Adrenal gland (tissue), 12 donors: Measurements from ENCODE around the gene ZBTB7C. TPM values are rescaled to one million over a fixed set of nuclear protein-coding genes. Genes with fewer than 3 reads are reported as not detected.

Experiments
- DNase-seq, 7 donors: peaks; one replicate each; pipeline ENCODE4 v3.0.0-alpha.2; 2019 to 2020
- H3K27ac ChIP-seq, 5 donors: fragments of 200-600 bp; sonication (generic) in 4 of 5; 1 replicate in 3 of 5; 2 replicates in 2 of 5; pipeline versions ENCODE4 v1.5.1 to v1.8.0; 2016 to 2020; ENCODE audit warnings: mild to moderate bottlenecking in 1 of 5
- H3K27me3 ChIP-seq: fragments of 200-600 bp; 2 replicates; pipeline ENCODE4 v1.8.0; 2021
- H3K36me3 ChIP-seq, 2 donors: fragments of 200-600 bp; replicated peaks in 1 of 2; 1 replicate in 1 of 2; 2 replicates in 1 of 2; pipeline versions ENCODE4 v1.5.1 to v1.8.0; 2018 to 2022
- H3K4me1 ChIP-seq, 2 donors: fragments of 200-600 bp; replicated peaks in 1 of 2; 1 replicate in 1 of 2; 2 replicates in 1 of 2; pipeline versions ENCODE4 v1.5.1 to v1.8.0; 2018 to 2021
- H3K4me3 ChIP-seq, 4 donors: fragments of 200-600 bp; sonication (generic) in 3 of 4; one replicate each; pipeline ENCODE4 v1.5.1; 2016 to 2018
- H3K9me3 ChIP-seq, 3 donors: fragments of 200-600 bp; sonication (generic) in 1 of 3; replicated peaks in 1 of 3; 1 replicate in 2 of 3; 2 replicates in 1 of 3; pipeline versions ENCODE4 v1.5.1 to v1.8.0; 2016 to 2021
- POLR2A ChIP-seq, 2 donors: fragments of 450-650 bp; IDR thresholded peaks; one replicate each; pipeline ENCODE4 v1.6.1; 2017; ENCODE audit warnings: antibody characterized with exemption in 2 of 2, mild to moderate bottlenecking in 2 of 2, moderate library complexity in 1 of 2
- WGBS, 4 donors: extraction: QIAGEN DNeasy Blood & Tissue Kit in 2 of 4; methylation state at CpG; one replicate each; pipeline versions ENCODE4 v1.1.5 to v1.1.7; 2013 to 2017; 5-methylcytosine and 5-hydroxymethylcytosine counted together
- intact Hi-C, 2 donors: fragments of 100-400 bp; cut with DNase I; formaldehyde crosslinking; loops; one replicate each; pipeline versions ENCODE4 v1.14.1 to v1.15.0; 2022 to 2023
- polyA plus RNA-seq, 3 donors: library from polyadenylated mRNA; stranded (reverse); fragments of 200-250 nt in 2 of 3; fragments of 350-450 nt in 1 of 3; fragmentation: Illumina TruSeq in 1 of 3; extraction: RNeasy Lipid Tissue Mini Kit (QIAGEN cat#74804) in 1 of 3; gene quantifications; one replicate each; pipeline ENCODE4 v1.2.3, GENCODE V29; 2013 to 2014
- total RNA-seq, 9 donors: library from RNA; depleted of rRNA in 4 of 9; stranded (reverse); fragments of >200 nt in 4 of 9; fragments of 120-200 nt in 1 of 9; fragmentation: NEBNext Ultra II Directional in 1 of 9; extraction: Animal tissue kit (Norgen Biotek cat#: 25700) in 1 of 9; gene quantifications; one replicate each; pipeline versions ENCODE4 v1.1.0 to v1.2.4, GENCODE V29; 2013 to 2023
- TF ChIP-seq, protein P1 (sequence below), 6 experiments: fragments of 450-650 bp in 4 of 6; fragments of 200-600 bp in 2 of 6; sonication (generic) in 1 of 6; IDR thresholded peaks; 1 replicate in 5 of 6; 2 replicates in 1 of 6; pipeline versions ENCODE4 v1.5.1 to v1.8.0; 2016 to 2021; ENCODE audit warnings: antibody characterized with exemption in 6 of 6, mild to moderate bottlenecking in 2 of 6, moderate library complexity in 1 of 6
- donor health status: healthy with polysubstance abuse.
- donor health status: Bipolar disorder and iron deficiency.
- donor health status: DM: yes; HTN: yes; CAD: no.
- donor health status: DM: no; HTN: no; CAD: no.
- donor health status: DM: no; HTN: no; CAD: no.
- donor health status: DM: yes; HTN: yes; CAD: no.

Gene ZBTB7C
- total and polyA plus RNA-seq, 12 donors = 5.2 to 42.8 (median 26.8) TPM

GRCh38 chr18:48454261-48454757, 45.1 kb upstream of the ZBTB7C start:
- intact Hi-C loops = no loop called here
- Histone ChIP-seq H3K4me3 (no peak overlapping the region), H3K4me1 (peaks cover 12 to 16% of the 10 kb centered on the region in 2 donors), H3K27me3 (no peaks in the 10 kb centered on the region), H3K9me3 (no peaks in the 10 kb centered on the region), H3K36me3 (no peaks in the 10 kb centered on the region), H3K27ac (peak overlapping the region in 3 of 5 donors; percentile 40 to 50 (median 42))
- 20 to 33% (median 27%) methylated on average over 5 to 6 of the region's 6 CpGs for WGBS, 4 donors
- peak in 6 of 7 donors; percentile 51 to 72 (median 64) for DNase-seq
- TF ChIP-seq POLR2A (IDR thresholded peaks at IDR 0.05) = no peak
- TF ChIP-seq, protein P1, sequence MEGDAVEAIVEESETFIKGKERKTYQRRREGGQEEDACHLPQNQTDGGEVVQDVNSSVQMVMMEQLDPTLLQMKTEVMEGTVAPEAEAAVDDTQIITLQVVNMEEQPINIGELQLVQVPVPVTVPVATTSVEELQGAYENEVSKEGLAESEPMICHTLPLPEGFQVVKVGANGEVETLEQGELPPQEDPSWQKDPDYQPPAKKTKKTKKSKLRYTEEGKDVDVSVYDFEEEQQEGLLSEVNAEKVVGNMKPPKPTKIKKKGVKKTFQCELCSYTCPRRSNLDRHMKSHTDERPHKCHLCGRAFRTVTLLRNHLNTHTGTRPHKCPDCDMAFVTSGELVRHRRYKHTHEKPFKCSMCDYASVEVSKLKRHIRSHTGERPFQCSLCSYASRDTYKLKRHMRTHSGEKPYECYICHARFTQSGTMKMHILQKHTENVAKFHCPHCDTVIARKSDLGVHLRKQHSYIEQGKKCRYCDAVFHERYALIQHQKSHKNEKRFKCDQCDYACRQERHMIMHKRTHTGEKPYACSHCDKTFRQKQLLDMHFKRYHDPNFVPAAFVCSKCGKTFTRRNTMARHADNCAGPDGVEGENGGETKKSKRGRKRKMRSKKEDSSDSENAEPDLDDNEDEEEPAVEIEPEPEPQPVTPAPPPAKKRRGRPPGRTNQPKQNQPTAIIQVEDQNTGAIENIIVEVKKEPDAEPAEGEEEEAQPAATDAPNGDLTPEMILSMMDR (IDR thresholded peaks at IDR 0.05) = no peak

GRCh38 chr18:48453330-48454066, 44.3 kb upstream of the ZBTB7C start:
- H3K9me3 ChIP-seq = no peaks in the 10 kb centered on the region
- no peak overlapping the region for H3K27ac ChIP-seq
- H3K4me3 ChIP-seq = no peak overlapping the region
- TF ChIP-seq POLR2A (IDR thresholded peaks at IDR 0.05) = no peak
- TF ChIP-seq, protein P1 (IDR thresholded peaks at IDR 0.05) = no peak
- H3K36me3 ChIP-seq = no peaks in the 10 kb centered on the region
- WGBS, 4 donors = 83 to 93% (median 87%) methylated on average over 9 of the region's 9 CpGs
- DNase-seq = no peak
- intact Hi-C loops = no loop called here
- H3K4me1 ChIP-seq = peaks cover 12 to 16% of the 10 kb centered on the region in 2 donors
- H3K27me3 ChIP-seq = no peaks in the 10 kb centered on the region

GRCh38 chr18:48452861-48453323, 43.7 kb upstream of the ZBTB7C start:
- DNase-seq = no peak
- intact Hi-C loops = no loop called here
- H3K27me3 ChIP-seq = no peaks in the 10 kb centered on the region
- no peaks in the 10 kb centered on the region for H3K36me3 ChIP-seq
- H3K9me3 ChIP-seq = no peaks in the 10 kb centered on the region
- 61 to 100% (median 98%) methylated on average over 1 to 4 of the region's 4 CpGs for WGBS, 4 donors
- no peak overlapping the region for H3K4me3 ChIP-seq
- TF ChIP-seq, protein P1 (IDR thresholded peaks at IDR 0.05) = no peak
- TF ChIP-seq POLR2A (IDR thresholded peaks at IDR 0.05) = no peak
- peaks cover 12 to 16% of the 10 kb centered on the region in 2 donors for H3K4me1 ChIP-seq
- no peak overlapping the region for H3K27ac ChIP-seq

DNA sequence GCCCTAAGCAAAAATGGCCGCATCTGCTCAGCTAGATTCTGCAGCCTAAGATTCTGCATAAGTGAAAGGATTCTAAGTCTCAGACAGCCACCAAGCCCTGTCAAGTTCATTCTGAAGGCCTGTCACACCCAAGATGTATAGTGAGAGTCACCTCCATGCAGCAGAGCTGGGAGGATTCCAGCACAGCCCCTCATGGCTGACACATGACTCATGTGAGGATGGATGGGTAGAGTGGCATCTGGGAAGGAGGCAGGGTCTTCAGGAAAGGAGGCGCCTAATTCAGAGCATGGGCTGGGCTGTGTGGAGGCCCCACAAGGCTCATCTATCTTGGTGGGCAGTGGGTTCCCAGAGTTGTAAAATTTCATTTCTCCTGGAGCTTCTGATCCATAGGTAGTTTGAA, 41.5 kb upstream of the ZBTB7C start:
- no peaks in the 10 kb centered on the region for H3K9me3 ChIP-seq
- no peaks in the 10 kb centered on the region for H3K27me3 ChIP-seq
- intact Hi-C loops = no loop called here
- no peaks in the 10 kb centered on the region for H3K36me3 ChIP-seq
- 90 to 100% (median 93%) methylated on average over 1 to 2 of the region's 2 CpGs for WGBS, 4 donors
- peaks cover 12 to 20% of the 10 kb centered on the region in 2 donors for H3K4me1 ChIP-seq
- no peak for DNase-seq
- H3K4me3 ChIP-seq = no peak overlapping the region
- no peak overlapping the region for H3K27ac ChIP-seq
- no peak for TF ChIP-seq POLR2A (IDR thresholded peaks at IDR 0.05)
- TF ChIP-seq, protein P1 (IDR thresholded peaks at IDR 0.05) = no peak
